HG03575 (cell line): ENCODE data around the gene PSMG3.

Experiments
- ATAC-seq: cut with Tn5 transposase; IDR thresholded peaks from one replicate; pipeline ENCODE4 v1.9.1; 2021; ENCODE audit not compliant: unreplicated experiment, insufficient number of reproducible peaks, low FRiP score; ENCODE audit errors: extremely low read depth

The PSMG3 gene

DNA sequence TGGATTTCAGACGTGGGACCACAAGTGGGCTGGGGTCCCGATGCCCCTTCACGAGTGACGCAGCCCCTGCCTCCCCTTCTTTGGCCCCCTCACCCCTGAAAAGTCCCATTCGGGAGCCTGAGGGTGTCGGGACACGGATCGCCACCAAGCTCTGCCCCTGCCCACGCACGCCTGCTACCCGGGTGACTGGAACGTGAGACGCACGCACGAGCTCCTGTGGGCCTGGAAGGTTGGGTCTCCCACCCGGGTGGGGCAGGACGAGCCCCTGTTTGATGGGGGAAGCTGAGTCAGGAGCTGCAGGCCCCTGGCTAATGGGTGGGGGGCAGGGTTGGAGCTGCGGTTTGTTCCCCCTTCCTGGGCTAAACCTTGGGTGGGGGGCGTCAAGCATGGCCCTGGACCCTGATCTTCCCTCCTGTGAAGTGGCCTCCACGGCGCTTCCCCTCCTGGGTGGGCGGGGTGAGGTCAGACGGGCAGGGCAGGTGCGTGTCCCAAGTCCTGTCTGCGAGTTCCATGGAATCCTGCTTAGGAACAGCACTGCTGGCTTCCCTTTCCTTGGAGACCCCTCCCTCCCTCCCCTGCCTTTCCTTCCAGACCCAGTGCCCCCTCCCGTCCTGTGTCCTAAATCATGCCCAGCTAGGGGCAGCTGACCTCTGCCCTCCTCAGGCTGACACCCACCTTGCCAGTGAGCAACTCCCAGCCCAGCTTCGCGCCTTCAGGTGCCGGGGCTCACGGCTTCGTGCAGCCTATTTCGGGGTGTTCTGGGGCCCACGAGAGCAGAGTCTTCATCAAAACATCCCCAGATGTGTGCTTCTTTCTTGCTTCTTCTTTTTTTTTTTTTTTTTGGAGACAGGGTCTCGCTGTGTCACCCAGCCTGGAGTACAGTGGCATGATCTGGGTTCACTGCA lies 8.5 kb downstream of the PSMG3 start:
- ATAC-seq, result no peak

DNA sequence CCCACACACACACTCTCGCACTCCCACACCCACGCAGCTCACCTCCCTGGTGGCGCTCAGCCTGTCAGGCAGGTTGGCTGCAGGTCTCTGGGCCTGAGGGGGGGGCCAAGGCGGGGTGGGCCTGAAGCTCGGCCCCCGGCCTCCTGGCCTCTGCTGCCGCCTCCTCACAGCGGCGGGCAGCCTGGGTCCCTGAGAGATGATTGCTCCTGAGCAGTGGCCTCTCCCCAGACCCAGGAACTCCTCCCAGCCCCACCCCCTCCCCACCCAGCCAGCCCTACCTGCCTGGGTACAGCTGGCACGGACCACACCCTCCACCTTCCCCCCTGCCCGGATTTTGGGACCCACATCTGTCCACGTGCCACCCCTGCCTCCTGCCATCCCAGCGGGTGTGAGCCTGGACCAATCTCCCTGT lies 9.2 kb downstream of the PSMG3 start:
- ATAC-seq, result no peak

DNA sequence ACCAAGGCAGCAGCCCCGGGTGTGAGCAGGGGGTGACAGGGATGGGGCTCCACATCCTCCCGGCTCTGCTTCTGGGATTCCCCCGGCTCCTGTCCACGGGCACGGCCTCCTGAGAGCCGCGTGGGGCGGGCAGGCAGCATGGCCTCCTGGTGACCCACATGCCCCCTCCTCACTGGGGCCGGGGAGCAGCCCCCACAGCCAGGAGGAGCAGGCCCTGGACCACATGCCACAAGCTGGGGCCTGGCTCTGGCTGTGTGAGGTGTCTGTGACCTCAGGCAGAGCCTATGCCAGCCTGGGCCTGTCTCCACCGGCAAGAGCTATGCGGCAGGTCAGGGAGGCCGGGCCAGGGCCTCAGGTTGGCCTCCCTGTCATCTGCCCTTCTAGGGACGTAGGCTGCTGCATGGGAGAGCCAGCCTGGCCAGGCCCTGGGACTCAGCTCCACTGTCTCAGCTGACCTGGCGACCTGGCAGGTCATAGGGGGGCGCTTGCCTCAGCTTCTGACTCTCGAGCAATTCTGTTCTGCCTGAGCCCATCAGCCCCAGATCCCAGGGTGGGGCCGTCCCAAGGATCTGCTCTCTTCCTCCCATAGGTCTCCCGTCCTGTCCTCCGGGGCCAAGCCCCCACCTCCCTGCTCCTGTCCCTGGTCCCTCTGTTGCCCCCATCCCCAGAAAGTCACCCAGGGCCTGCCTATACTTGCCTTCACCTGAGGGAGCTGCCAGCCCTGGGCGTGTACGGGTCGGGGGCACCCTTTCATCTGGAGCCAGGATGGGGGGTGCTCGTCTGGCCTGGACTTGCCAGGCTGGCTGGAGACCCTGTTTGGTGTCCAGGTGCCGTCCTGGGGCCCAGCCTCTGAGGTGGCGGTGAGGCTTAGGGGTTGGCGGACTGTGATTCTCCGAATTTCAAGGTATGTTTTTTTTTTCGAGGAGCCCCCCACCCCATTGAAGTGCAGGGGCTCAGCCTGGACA lies 9.9 kb downstream of the PSMG3 start:
- ATAC-seq, result no peak

DNA sequence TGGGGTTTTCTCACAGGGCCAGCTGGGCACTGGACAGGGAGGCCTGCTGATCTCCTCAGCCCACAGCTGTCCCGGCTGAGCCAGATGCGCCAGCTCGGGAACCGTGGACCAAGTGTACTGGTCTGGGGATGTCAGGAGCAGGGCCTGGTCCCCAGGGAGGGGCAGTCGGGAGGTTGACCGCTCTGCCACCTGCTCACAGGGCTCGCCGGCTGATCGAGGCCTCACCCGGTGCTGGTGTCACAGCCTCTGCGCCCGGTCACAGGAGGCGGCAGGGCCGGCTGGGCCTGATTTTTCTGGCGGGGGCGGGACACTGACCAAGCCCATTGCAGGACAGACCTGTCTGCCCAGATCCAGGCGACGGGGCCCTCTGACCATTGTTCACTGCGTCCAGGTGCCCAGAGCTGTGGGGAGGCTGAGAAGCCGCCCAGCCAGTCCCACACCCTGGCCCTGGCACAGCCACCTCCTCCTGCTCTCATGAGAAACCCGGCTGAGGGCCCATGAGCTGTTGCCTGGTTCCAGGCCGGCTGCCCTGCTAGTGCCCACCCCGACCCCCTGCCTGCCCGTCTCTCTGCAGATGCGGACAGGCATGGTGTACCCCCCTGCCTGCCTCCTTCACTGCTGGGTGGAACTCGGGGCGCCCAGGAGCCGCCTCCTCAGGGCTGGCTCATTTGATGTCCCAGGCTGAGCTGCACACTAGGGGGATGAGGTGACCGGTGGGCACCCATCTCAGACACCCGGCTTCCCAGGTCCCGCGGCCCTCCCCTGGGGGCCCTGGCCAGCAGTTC lies 10.8 kb downstream of the PSMG3 start:
- no peak for ATAC-seq

DNA sequence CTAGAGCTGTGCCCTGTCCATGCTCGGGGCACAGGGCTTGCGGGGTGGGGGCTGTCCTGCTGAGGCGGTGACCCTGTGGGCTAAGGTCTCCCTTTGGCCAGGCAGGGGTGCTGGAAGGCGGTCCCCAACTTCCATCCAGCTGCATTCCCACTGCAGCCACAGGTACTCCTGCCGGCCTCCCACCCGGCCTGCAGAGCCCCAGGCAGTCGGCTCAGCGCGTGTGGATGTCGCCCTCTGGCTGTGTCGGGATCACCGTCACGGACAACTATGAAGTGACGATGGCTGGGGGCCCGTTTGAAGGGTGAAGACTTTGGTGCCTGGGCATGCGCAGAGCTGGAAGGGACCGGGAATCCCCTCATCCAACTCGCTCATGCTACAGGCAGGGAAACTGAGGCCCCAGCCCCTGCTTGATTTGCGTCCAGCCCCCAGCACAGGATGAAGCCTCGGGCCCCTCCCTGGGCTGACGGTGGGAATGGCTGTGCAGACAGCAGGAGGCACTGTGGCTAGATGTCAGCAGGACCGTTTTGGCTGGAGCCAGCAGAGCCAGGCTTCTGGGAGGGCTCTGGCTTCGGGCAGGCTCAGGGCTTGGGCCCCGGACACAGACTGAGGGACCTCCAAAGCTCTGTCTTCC lies 11.5 kb downstream of the PSMG3 start:
- ATAC-seq, result no peak

DNA sequence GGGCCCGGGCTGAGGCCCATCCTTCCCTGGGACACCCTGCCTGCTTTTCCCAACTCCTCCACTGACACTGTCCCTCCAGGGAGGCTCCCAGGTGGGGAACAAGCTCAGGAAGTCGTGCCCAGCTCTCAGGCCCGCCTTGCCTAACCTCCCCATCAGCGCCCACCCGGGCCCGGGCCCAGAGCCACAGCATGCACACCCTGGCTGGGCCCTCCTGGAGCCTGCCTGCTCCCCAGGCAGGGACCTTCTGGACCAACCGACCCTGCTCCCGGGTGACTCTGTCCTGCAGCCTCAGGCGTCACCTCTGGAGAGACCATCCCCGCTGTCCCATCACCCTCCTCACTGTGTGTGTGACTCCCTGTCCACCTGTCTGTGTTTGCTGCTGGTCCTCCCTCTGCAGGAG lies 12.1 kb downstream of the PSMG3 start:
- ATAC-seq, result no peak

DNA sequence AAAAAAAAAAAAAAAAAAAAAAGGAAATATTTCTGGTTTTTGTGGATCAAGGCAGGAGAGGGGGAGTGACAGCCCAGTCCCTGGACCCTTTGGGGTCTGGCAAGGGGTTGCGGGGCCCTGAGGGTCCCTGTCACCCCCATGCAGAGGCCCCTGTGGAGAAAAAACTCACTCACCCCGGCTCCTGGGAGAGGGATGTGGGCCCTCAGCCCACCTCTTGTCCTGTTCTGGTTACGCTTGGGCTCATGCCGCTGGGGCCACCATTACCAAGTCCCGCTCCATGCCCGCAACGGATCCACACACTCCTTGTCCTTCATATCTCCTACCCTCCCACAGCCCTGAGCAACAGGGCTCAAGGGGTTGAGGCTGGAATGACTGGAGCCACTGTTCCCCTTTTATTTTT lies 12.8 kb downstream of the PSMG3 start:
- ATAC-seq, result no peak

DNA sequence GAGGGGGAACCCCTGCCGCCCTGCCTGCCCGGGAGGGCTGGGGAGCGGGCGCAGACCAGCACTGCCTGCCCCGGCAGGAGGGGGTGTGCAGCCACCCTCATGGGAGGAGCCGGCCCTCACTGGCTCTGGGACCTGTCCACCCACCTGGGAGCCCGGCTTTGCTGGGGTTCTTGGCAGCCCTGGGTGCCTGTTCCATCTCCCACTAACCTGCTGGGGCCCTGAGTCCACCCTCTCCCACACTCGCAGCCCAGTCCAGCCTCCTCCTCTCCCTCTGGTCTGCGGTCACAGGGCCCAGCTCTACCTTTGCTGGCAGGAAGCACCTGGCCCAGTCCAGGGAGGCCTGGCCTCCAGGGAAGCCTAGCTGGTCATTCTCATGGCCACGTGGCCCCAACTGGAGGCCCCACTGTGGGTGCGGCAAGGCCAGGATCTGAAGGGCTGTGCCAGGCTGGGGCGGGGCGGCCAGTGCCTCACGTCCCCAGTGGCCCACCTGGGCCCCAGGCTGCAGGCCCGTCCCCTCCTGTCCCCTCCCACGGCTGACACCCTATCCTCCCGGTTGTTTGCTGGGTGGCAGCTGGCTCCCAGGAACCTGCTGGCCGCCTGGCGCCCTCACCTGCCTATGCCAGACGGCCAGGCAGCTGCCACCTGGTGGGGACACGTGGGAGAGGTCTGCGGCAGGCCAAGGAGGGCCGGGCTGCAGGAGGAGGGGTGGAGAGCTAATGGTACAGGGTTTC lies 13.9 kb downstream of the PSMG3 start, which contains the start of gene TMEM184A:
Gene TMEM184A, minus strand, starts transcription at position 393 of the 731 bp plus-strand sequence. CDS start 721 bp downstream, outside the sequence.
- no peak for ATAC-seq

DNA sequence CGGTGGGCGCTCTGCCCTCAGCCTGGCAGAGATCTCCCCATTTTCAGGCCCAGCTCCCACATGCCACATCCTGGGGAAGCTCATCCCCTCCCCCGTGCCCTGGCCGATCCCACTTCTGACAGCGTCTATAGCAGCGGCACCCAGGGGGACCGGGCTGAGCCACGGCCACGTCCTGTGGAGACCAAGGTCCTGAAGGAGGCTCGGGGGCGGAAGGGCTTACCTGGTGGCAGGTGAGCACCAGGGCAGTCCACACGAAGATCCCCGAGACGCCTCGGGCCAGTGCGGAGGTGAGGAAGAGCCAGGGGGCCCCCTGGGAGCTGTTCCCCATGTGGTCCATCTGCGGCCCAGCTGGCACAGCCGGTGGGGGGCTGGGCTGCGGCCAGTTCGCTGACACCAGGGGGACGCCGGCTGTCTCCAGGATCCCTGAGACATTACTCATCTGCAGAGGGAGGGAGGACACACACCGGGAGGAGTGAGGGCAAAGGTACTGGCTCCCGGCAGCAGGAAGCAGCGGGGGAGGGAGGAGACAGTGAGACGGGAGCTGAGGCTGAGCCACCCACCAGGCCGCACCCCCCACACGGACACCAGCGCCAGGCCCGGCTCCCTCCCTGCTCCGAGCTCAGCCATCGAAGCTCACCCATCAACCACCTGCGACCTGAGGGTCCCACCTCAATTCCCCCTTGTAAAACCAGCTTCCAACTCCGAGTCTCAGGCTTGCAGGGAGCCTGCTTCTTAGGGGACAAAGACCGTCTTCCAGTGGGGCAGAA lies 14.6 kb downstream of the PSMG3 start:
- no peak for ATAC-seq

DNA sequence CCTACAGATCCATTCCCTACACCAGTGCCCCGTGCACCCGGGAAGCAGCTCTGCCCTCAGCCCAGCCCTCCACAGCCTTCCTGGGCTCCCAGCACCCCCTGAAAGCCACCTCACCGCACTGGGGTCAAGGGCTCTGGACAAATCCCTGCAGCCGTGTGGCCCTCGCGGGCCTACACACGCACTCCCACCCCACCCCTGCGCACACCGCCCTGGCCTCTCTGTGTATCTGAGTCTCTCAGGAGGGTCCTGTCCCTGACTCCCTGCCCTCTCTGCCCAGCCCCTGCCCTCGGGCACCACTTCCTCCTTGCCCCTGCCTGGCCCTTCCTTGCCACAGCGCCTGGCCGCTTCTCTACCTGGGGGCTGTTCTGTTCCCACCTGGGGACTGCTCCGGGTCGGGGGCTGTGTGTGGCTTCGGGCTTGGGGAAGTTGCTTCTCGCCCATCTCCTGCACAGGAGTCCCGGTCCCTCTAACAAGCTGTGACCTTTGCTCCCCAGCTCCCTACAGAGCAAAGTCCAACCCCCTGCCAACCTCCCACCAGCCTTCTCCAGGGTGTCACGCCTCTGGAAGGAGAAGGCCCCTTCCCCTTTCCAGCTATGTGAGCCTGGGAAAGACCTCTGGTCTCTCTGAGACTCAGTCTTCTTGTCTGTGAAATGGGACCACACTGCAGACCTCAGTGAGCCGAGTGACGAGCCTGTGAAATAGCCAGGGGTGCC lies 15.3 kb downstream of the PSMG3 start:
- no peak for ATAC-seq

DNA sequence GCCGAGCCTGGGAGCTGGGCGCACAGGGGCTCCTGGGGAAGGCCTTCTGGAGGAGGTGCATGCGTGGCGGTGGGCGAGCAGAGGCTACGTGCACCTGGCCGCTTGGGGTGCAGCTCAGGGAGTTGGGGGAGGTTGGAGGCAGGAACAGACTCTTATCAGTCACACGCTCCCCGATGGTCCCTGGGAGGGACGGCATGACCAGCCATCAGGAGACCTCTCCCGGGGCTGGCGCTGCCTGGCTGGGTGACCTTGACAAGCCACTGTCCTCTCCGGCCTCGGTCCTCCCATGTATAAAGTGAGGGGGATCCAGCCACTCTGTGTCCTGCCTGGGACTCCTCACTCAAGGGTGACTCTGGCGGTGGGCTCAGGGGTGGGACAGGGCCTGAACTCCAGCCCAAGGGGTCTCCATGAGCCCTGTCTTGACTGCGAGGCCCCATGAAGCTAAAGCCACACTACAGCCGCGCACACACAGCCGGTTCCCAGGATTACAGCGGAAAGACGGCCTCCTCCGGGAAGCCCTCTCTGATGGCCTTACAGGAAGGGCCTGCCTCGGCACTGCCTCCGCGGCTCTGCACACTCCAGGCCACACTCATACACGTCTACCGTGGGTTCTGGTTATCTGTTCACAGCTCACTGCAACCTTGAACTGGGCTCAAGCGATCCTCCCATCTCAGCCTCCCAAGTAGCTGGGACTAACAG lies 16.2 kb downstream of the PSMG3 start:
- no peak for ATAC-seq

DNA sequence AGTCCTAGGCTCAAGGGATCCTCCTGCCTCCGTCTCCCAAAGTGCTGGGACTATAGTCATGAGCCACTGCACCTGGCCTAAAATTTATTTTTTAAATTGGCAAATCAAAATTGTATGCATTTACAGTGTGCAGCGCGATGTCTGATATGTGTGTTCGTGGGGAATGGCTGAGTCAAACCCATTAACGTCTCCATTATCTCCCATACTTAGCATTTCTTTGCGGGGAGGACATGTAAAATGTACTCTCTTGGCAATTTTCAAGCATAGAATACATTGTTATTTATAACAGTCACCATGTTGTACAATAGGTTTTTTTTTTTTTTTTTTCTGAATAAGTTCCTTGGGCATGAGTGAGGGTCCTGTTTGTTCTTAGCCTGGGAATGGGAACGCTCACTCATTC lies 17.6 kb downstream of the PSMG3 start:
- ATAC-seq, result no peak

DNA sequence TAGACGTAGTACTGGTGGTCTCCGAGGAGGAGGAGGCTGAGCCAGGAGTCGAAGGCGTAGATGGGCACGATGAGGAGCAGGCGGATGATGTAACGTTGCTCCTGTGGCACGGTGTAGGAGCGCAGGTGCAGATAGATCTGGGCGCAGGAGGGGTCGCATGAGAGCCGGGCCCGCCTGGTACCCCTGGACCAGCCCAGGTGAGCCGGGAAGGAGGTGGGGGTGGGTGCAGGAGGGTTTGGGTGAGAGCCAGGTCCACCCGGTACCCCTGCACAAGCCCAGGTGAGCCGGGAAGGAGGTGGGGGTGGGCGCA lies 19.0 kb downstream of the PSMG3 start:
- no peak for ATAC-seq

DNA sequence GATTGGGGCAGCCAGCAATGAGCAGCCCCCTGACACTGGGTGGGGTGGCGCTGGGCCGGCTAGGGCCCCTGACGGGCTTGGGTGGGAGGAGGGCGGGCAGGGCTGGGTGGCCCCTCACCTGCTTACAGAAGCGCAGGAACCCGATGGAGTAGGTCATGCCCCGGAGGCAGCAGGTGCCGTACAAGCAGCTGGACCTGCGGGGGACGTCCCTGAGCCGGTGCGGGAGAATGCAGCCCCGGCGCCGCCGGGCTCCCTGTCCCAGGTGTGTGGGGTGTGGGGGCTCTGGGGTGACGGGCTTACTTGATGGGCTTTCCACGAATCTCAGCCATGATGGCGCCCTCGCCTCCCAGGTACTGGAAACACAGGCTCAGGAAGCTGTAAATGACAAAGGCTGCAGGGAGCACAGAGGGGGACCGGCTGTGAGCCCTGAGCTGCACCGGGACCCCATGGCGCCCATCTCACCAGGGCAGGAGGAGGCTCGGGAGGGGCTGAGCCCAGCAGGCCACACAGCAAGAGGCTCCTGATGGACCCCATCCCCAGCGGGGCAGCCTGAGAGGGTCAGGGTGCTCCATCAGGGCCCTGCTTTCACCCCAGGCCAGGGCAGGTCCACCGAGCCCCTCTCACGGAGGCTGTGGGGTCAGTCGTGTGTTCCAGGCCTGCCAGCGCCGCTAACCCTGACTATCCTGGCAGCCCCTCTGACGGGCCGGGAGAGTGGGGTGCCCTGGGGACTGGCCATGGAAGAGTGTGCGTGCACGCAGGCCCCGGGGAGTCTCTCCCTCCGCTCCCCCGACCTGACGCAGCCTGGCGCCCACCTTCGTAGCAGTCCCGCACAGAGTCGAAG lies 19.6 kb downstream of the PSMG3 start:
- ATAC-seq, result no peak

DNA sequence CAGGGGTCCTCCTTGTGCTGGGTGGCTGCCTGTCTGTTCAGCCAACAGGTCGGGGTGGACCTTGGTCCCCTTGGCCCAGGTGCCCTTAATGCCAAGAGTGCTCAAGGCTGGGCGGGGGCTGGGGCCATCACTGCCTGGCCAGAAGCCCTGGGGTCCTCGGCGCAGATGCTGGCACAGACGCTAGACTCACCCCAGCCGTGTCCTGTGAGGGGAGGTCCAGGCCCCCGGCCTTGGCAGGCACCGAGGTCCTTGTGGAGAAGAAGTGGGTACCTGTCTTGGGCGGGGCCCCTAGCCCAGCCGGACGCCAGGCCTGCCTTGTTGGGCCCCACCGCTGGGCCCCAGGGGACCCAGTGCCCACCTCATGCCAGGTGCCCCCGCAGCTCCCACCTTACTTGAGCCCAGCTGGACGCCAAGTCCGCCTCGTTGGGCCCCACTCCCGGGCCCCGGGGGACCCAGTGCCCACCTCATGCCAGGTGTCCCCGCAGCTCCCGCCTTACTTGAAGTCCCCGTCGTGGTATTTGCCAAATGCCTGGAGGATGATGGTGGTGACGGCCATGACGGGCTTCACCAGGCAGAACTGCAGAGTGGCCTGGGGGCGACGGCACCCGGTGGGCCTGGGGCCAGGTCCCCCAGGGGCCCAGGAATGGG lies 20.4 kb downstream of the PSMG3 start:
- no peak for ATAC-seq
